Glutamatergic neuron (in vitro differentiated cells): ENCODE measurements around the gene UBAC2. TPM values are rescaled to one million over a fixed set of nuclear protein-coding genes. Genes with fewer than 3 reads are reported as not detected.

ENCODE experiments used
- DNase-seq: peaks from one replicate; pipeline ENCODE4 v3.0.0; 2022
- H3K27ac Mint-ChIP-seq: one replicate; pipeline ENCODE4 v1.8.0; 2020; ENCODE audit warnings: mild to moderate bottlenecking, mixed read lengths, inconsistent platforms; ENCODE audit not compliant: unreplicated experiment
- H3K27me3 Mint-ChIP-seq: one replicate; pipeline ENCODE4 v1.8.0; 2020; ENCODE audit warnings: mild to moderate bottlenecking, moderate library complexity, mixed read lengths, inconsistent platforms; ENCODE audit not compliant: unreplicated experiment
- H3K36me3 Mint-ChIP-seq: one replicate; pipeline ENCODE4 v1.8.0; 2020; ENCODE audit warnings: mild to moderate bottlenecking, mixed read lengths, inconsistent platforms; ENCODE audit not compliant: unreplicated experiment
- H3K4me1 Mint-ChIP-seq: one replicate; pipeline ENCODE4 v1.8.0; 2020; ENCODE audit warnings: mild to moderate bottlenecking, low read depth, mixed read lengths, inconsistent platforms; ENCODE audit not compliant: unreplicated experiment
- H3K4me3 Mint-ChIP-seq: one replicate; pipeline ENCODE4 v1.8.0; 2020; ENCODE audit warnings: mild to moderate bottlenecking, mixed read lengths, inconsistent platforms; ENCODE audit not compliant: unreplicated experiment
- H3K9me3 Mint-ChIP-seq: one replicate; pipeline ENCODE4 v1.8.0; 2020; ENCODE audit warnings: mild to moderate bottlenecking, moderate library complexity, mixed read lengths, inconsistent platforms; ENCODE audit not compliant: unreplicated experiment
- total RNA-seq: library from RNA; stranded (reverse); fragmentation: NEBNext Ultra II Directional; extraction: Animal tissue kit (Norgen Biotek cat#: 25700); gene quantifications from one replicate; pipeline ENCODE4 v1.2.1, GENCODE V29; 2021; ENCODE audit not compliant: unreplicated experiment
- TF ChIP-seq, protein P1 (sequence below): fragments of 200-600 bp; sonication (generic); IDR thresholded peaks from one replicate; pipeline ENCODE4 v1.5.0; 2021; ENCODE audit not compliant: partially characterized antibody, unreplicated experiment

The UBAC2 gene
- total RNA-seq, 1 donor from 2014 or later = 33.3 TPM

DNA sequence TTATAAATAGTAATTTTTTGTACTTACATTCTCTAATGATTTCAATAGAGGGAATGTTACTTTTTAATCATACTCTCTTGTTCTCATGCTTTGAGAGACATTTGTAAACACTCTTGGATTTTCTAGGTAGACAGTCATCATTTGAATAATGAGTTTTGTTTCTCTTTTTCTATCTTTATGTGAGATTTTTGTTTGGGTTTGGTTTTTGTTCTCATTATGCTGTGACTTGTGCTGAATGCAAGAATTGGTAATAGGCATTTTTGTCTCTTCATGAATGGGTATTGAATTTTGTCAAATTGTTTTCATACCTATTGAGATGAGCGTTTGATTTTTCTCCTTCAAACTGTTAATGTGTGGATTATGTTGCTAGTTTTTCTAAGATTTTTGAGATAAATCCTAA, 163.3 kb downstream of the UBAC2 start:
- H3K27me3 Mint-ChIP-seq = peaks cover 3% of the 10 kb centered on the region
- H3K9me3 Mint-ChIP-seq = no peaks in the 10 kb centered on the region
- no peak overlapping the region for H3K4me3 Mint-ChIP-seq
- H3K36me3 Mint-ChIP-seq = peaks cover 1% of the 10 kb centered on the region
- H3K4me1 Mint-ChIP-seq = peaks cover 14% of the 10 kb centered on the region
- no peak for DNase-seq
- TF ChIP-seq, protein P1, sequence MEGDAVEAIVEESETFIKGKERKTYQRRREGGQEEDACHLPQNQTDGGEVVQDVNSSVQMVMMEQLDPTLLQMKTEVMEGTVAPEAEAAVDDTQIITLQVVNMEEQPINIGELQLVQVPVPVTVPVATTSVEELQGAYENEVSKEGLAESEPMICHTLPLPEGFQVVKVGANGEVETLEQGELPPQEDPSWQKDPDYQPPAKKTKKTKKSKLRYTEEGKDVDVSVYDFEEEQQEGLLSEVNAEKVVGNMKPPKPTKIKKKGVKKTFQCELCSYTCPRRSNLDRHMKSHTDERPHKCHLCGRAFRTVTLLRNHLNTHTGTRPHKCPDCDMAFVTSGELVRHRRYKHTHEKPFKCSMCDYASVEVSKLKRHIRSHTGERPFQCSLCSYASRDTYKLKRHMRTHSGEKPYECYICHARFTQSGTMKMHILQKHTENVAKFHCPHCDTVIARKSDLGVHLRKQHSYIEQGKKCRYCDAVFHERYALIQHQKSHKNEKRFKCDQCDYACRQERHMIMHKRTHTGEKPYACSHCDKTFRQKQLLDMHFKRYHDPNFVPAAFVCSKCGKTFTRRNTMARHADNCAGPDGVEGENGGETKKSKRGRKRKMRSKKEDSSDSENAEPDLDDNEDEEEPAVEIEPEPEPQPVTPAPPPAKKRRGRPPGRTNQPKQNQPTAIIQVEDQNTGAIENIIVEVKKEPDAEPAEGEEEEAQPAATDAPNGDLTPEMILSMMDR = no peak
- no peak overlapping the region for H3K27ac Mint-ChIP-seq

DNA sequence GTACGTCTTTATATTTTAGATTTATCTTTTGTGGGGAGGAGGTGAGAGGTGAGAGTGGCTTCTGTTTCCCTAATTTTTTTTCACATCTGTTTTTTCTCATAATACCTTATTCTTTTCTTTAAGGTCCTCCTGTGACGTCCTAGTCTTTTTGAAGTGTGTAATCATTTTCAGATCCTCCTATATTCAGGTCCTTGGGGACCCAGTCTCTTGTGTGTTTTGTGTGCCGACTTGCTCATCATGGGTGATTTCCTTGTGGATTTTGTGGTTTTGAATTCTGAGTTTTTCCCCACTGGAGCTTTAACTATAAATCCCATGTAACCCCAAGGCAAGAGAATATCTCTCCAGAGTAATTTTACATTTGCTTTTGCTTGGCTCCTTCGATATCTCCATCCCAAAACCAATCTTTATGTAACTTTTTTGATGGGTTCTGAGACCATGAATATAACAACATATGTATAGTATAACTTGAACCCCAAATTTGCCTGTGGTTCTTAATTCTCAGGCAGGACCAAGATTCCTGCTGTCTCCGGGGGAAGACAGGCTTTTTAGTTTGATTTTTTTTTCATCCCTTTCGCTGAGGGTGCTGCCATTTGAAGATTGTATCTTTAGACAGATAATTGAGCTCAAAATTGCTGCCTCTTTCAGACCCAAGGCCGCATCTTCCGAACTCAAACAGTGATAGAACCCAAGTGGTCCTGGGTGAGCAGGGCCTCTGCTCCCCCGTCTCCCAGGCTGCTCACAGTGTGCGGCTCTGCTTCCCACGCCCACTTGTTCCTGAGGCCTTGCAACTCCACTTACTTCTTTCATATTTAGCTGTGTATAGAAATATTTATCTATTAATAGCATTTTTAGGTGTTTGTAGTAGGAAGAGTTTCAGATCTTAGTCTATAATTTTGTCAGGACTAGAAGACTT, 165.7 kb downstream of the UBAC2 start:
- H3K36me3 Mint-ChIP-seq = no peaks in the 10 kb centered on the region
- no peak overlapping the region for H3K27ac Mint-ChIP-seq
- peaks cover 14% of the 10 kb centered on the region for H3K4me1 Mint-ChIP-seq
- TF ChIP-seq, protein P1 = no peak
- H3K4me3 Mint-ChIP-seq = no peak overlapping the region
- DNase-seq = no peak
- no peaks in the 10 kb centered on the region for H3K9me3 Mint-ChIP-seq
- peaks cover 4% of the 10 kb centered on the region for H3K27me3 Mint-ChIP-seq

DNA sequence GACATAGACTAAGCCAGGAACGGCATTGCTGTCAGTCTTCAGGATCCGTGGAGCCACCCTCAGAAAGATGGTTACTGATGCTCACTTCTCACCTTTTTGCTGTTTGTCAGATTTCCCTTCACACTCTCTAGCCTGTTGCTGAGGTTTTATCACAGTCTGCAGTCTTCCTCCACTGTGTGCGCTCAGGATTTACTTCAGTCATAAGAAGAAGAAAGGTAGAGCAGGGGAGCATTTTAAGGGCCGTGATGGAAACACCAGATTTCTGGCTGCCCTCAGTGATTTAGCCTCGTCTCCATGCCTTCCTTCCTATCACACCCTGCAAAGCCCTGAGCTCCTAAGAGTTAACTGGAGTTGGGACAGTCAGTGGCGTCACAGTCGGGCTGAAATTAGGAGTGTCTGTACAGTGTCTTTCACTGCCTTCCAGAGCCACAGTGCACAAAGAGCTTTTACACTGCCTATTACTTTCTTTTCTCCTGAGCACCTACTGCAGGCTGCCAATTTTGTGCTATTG, 166.5 kb downstream of the UBAC2 start:
- Mint-ChIP-seq H3K9me3 (no peaks in the 10 kb centered on the region), H3K4me1 (peaks cover 14% of the 10 kb centered on the region), H3K4me3 (no peak overlapping the region), H3K27ac (no peak overlapping the region), H3K27me3 (peaks cover 3% of the 10 kb centered on the region), H3K36me3 (no peaks in the 10 kb centered on the region)
- TF ChIP-seq, protein P1 = no peak
- DNase-seq = no peak

- H3K27ac Mint-ChIP-seq = no peak overlapping the region
- no peak for DNase-seq
- no peaks in the 10 kb centered on the region for H3K36me3 Mint-ChIP-seq
- H3K4me1 Mint-ChIP-seq = peaks cover 14% of the 10 kb centered on the region
- no peaks in the 10 kb centered on the region for H3K9me3 Mint-ChIP-seq
- TF ChIP-seq, protein P1 = no peak
- no peak overlapping the region for H3K4me3 Mint-ChIP-seq
- peaks cover 3% of the 10 kb centered on the region for H3K27me3 Mint-ChIP-seq
Observed at GRCh38 chr13:99367663-99368448, 167.2 kb downstream of the UBAC2 start.
